HepG2 (cell line): ENCODE data around the gene ZMIZ1. TPM values are rescaled to one million over a fixed set of nuclear protein-coding genes. Genes with fewer than 3 reads are reported as not detected.

Experiments used
- CERS6 ChIP-seq: sonication (generic); formaldehyde crosslinking; IDR thresholded peaks from 2 replicates; pipeline ENCODE4 v1.5.0; 2020; ENCODE audit warnings: missing genetic modification reagents
- KDM3A ChIP-seq: IDR thresholded peaks from 2 replicates; pipeline ENCODE4 v1.6.1; 2018; ENCODE audit warnings: low read depth, missing compliant biosample characterization
- NFE2L2 ChIP-seq: fragments of 150-350 bp; IDR thresholded peaks from 2 replicates; pipeline ENCODE4 v1.6.1; 2014; ENCODE audit warnings: low read length
- NR3C1 ChIP-seq: sonication (generic); formaldehyde crosslinking; IDR thresholded peaks from 2 replicates; pipeline ENCODE4 v1.4.0; 2020; ENCODE audit warnings: missing genetic modification reagents
- PREB ChIP-seq: sonication (generic); formaldehyde crosslinking; IDR thresholded peaks from 2 replicates; pipeline ENCODE4 v1.4.0; 2020; ENCODE audit warnings: missing genetic modification reagents
- TAF1 ChIP-seq: sonication (generic); formaldehyde crosslinking; IDR thresholded peaks from 2 replicates; pipeline ENCODE4 v1.4.0; 2020; ENCODE audit warnings: missing genetic modification reagents
- TBX2 ChIP-seq: sonication (generic); formaldehyde crosslinking; IDR thresholded peaks from 2 replicates; pipeline ENCODE4 v1.5.0; 2020; ENCODE audit warnings: missing genetic modification reagents, mild to moderate bottlenecking, borderline replicate concordance
- ZBTB42 ChIP-seq: sonication (generic); formaldehyde crosslinking; IDR thresholded peaks from 2 replicates; pipeline ENCODE4 v1.5.0; 2020; ENCODE audit warnings: mild to moderate bottlenecking, missing genetic modification reagents
- ZFY ChIP-seq: sonication (generic); formaldehyde crosslinking; IDR thresholded peaks from 2 replicates; pipeline ENCODE4 v1.4.0; 2020; ENCODE audit warnings: missing genetic modification reagents
- ZNF407 ChIP-seq: sonication (generic); formaldehyde crosslinking; IDR thresholded peaks from one replicate; pipeline ENCODE4 v1.5.1; 2020; ENCODE audit warnings: mild to moderate bottlenecking, missing genetic modification reagents; ENCODE audit errors: not compliant biosample characterization
- ZNF558 ChIP-seq: sonication (generic); formaldehyde crosslinking; IDR thresholded peaks from 2 replicates; pipeline ENCODE4 v1.9.0; 2022; ENCODE audit warnings: mild to moderate bottlenecking, missing genetic modification reagents, borderline replicate concordance
- ZNF562 ChIP-seq: sonication (generic); formaldehyde crosslinking; IDR thresholded peaks from 2 replicates; pipeline ENCODE4 v1.8.0; 2022; ENCODE audit warnings: missing genetic modification reagents, borderline replicate concordance
- ZNF605 ChIP-seq: sonication (generic); formaldehyde crosslinking; IDR thresholded peaks from 2 replicates; pipeline ENCODE4 v1.8.0; 2022; ENCODE audit warnings: mild to moderate bottlenecking, missing genetic modification reagents
- ZNF687 ChIP-seq: sonication (generic); formaldehyde crosslinking; IDR thresholded peaks from 2 replicates; pipeline ENCODE4 v1.5.1; 2020; ENCODE audit warnings: mild to moderate bottlenecking, missing genetic modification reagents, moderate library complexity
- polyA plus RNA-seq, 8 experiments: library from polyadenylated mRNA; depleted of rRNA in 3 of 8; stranded (reverse) in 7 of 8; unstranded in 1 of 8; fragments of >200 nt; fragmentation: Illumina TruSeq in 4 of 8; extraction: Trizol in 4 of 8; gene quantifications; 2 replicates each; pipeline versions ENCODE4 v1.2.1 to v1.2.3, GENCODE V29; 2011 to 2016; ENCODE audit warnings: low read depth in 4 of 8, missing spikeins in 1 of 8, mixed read lengths in 1 of 8; ENCODE audit not compliant: insufficient read depth in 1 of 8
- total RNA-seq, 5 experiments: library from RNA; depleted of rRNA; stranded (reverse); fragments of >200 nt; fragmentation: Illumina TruSeq; extraction: Trizol; gene quantifications; 2 replicates each; pipeline ENCODE4 v1.2.3, GENCODE V29; 2016; ENCODE audit warnings: low read depth in 1 of 5

Gene ZMIZ1
- total and polyA plus RNA-seq, 2 of the 13 experiments (the other 11 are each of a cell fraction or from before 2014, with no cell fraction given) = 5.3 to 10.2 TPM

GRCh38 chr10:79070606-79071395, 2.0 kb downstream of the ZMIZ1 start (continued):
- TF ChIP-seq ZNF687 (CRISPR knock-in tag) (peak; percentile 85), ZBTB42 (CRISPR knock-in tag) (no peak), ZNF605 (CRISPR knock-in tag) (peak; percentile 87; the same call in 1 of the 2 replicates), CERS6 (CRISPR knock-in tag) (no peak), TAF1 (CRISPR knock-in tag) (peak; percentile 63), ZNF558 (CRISPR knock-in tag) (no peak), NR3C1 (CRISPR knock-in tag) (no peak), ZNF562 (CRISPR knock-in tag) (no peak), NFE2L2 (no peak), ZNF407 (CRISPR knock-in tag) (no peak), KDM3A (CRISPR knock-in tag) (no peak), PREB (CRISPR knock-in tag) (no peak), ZFY (CRISPR knock-in tag) (peak; percentile 66), TBX2 (CRISPR knock-in tag) (no peak; the same call in none of the 2 replicates)
